LNCAP (cell line): Measurements from ENCODE around the gene ABCC4.

Experiments used
- TF ChIP-seq, protein P1 (sequence below): fragments of 450-650 bp; IDR thresholded peaks from 2 replicates; pipeline ENCODE4 v1.5.1; 2017; ENCODE audit warnings: mild to moderate bottlenecking

ABCC4 gene

DNA sequence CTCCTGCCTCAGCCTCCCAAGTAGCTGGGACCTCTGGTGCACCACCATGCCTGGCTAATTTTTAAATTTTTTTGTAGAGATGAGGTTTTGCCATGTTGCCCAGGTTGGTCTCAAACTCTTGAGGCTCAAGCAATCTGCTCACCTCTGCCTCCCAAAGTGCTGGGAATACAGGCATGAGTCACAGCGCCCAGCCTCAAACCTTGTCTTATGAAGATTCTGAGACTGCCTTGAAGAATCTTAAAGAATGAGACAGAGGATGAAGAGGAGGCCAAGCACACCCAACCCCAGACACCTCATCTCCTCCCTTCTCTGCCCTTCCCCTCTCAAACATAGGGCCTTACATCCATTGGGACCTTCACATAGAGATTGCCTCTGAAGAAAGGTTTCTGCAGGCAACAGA, 179.7 kb downstream of the ABCC4 start:
- TF ChIP-seq, protein P1, sequence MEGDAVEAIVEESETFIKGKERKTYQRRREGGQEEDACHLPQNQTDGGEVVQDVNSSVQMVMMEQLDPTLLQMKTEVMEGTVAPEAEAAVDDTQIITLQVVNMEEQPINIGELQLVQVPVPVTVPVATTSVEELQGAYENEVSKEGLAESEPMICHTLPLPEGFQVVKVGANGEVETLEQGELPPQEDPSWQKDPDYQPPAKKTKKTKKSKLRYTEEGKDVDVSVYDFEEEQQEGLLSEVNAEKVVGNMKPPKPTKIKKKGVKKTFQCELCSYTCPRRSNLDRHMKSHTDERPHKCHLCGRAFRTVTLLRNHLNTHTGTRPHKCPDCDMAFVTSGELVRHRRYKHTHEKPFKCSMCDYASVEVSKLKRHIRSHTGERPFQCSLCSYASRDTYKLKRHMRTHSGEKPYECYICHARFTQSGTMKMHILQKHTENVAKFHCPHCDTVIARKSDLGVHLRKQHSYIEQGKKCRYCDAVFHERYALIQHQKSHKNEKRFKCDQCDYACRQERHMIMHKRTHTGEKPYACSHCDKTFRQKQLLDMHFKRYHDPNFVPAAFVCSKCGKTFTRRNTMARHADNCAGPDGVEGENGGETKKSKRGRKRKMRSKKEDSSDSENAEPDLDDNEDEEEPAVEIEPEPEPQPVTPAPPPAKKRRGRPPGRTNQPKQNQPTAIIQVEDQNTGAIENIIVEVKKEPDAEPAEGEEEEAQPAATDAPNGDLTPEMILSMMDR: no peak

DNA sequence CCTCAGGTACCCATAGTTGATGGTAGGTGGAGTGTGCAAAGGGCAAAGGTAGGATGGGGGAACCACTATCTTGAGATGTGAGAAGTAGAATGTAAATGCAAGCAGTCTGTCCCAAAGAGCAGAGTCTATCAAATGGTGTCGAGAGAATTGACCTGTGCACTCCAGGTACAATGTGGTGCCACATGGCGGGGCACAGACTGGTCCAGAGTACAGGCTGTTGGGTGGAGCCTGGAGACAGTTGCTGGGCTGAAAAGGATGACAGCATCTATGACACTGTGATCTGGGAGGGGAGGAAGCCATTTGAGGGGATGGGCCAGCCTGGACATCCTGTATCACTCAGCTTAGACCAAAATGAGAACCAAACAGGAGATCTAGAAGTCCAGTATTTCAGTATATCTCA, 180.6 kb downstream of the ABCC4 start:
- TF ChIP-seq, protein P1: no peak

DNA sequence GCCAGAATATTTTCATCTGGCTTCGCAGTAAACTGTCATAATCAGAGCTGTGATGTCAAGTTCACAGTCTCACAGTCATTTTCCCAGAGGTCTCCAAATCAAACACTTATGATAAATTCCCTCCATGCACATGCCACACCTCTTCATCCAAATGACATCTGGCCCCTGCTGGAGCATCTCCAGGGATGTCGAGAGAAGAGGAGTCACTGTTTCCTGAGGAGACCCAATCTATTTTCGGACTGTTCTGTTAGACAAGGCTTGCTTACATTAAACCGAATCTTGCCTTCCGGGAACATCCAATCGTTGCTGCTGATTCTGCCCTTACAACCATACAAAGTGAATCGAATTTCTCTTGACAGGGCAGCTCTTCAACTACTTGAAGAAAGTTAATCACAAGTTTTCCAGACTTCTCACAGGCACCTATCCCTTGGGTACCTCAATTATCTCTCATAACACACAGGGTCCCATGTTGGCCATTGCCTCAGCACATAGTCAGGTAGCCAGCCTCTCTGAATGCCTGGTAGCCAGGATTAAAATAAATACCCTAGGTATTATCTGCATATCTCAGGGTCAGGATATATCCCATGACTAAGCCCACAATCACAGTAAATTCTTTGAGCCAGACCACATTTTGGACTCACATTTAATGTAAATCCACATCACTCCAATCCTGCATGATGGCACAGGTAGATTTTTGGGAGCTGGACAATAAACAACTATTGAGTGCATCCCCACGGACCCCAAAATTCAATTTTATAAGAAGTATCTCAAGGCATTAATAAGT, 182.5 kb downstream of the ABCC4 start:
- TF ChIP-seq, protein P1: no peak

DNA sequence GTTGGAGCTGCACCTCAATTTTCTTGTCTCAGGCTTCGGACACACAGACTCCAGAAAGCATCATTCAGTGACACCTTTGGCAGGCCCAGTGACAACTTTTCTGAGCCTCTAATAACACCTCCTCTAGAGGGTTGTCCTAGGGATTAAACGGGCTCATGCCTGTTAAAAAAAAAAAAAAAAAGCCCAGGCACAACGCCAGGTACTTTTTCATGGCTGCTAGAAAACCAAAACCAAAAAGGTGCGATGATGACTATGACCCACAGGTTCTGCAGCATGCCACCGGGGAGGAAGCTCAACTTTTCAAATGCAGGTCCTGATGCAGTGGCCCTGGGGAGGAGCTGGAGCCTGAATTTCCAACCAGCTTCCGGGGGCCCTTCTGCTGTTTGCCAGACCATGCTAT, 184.2 kb downstream of the ABCC4 start:
- TF ChIP-seq, protein P1: no peak

DNA sequence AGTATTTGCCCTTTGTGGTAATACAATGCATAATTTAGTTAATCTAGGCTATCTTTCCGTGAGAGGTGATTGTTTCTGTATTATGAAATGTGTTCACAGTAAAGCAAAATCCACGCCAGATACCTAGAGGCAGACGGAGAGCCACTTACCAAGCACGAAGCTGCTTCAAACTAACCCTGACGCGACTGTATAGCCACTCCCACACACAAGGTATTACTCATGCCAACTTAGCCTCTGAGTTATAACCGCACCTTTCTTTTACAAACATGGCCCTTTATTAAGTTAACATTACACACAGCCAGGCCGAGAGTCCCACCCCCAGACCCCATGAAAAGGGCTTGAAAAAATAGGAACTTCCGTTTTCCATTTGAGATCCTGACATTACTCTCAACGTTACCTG, 185.7 kb downstream of the ABCC4 start:
- TF ChIP-seq, protein P1: no peak

DNA sequence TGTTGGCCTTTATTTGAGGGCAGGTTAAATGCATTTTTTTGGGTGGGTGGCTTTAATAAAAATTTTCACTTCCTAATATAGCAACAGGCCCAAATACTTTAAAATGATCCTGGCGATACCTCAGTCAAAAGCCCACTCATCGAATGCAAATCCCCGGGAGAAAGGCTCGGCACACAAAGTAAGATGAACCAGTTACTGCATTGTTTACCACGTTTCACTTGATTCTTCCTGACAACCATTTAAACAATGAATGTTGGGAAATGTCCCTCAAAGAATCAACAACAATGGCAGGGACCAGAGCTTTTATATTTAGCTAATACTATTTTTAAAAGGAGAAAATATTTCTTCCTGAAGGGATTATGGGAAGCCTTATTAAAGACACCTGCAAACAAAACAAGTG, 187.7 kb downstream of the ABCC4 start:
- TF ChIP-seq, protein P1: no peak

DNA sequence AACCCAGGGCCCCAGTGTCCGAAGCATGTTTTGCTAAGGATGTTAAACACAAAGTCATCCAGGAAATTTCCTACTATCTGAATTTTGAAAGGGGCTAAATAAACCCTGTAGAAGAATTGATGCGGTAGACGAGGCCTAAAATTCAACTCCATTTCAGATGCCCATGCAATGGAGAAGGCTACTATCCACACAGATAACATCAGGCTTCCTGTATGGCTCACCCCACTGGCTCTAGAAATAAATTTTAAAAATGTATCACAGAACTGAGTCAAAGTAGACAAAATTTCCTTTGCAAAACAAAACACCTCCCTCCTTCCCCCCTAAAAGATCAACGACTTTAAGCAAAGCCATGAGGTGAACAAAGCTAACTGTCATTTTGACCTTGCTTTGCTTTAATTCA, 188.4 kb downstream of the ABCC4 start:
- TF ChIP-seq, protein P1: no peak

DNA sequence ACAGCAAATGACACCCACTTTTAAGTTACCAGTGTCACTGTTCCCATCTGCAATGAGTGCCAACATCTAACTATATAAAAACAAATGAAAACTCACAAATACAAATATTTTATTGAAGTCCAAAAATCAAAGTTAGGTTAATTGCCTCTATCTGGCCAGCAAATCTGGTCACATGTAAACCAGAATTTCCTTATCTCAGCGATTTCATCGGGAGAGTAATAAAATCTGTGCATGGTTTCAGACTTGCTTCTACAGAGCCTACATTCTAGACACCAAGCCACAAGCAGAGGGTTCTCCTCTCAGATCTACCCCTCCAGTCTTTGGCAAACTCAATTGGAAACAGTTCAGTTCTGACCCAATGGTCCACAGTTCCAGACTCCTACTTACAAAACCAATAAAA, 189.6 kb downstream of the ABCC4 start:
- TF ChIP-seq, protein P1: no peak
